WTC11 (cell line): ENCODE measurements around the gene TRPV6. TPM values are rescaled to one million over a fixed set of nuclear protein-coding genes. Genes with fewer than 3 reads are reported as not detected.

Experiments
- ATAC-seq: fragments of 200-7000 bp; cut with Tn5 transposase; 2 replicates; pipeline ENCODE4 v1.10.0; 2021; ENCODE audit warnings: mild to moderate bottlenecking, moderate library complexity
- CTCF ChIA-PET: fragments of 300-600 bp; sonication (Branson Sonifier 250); formaldehyde crosslinking; loops from one replicate; lab custom pipeline; 2021; ENCODE audit warnings: antibody characterized with exemption; lab: Charles Lee
- POLR2A ChIA-PET: fragments of 350-600 bp; sonication (Branson Sonifier 250); formaldehyde crosslinking; loops from one replicate; lab custom pipeline; 2021; ENCODE audit warnings: antibody characterized with exemption; lab: Charles Lee
- DNase-seq: peaks from one replicate; pipeline ENCODE4 v3.0.0; 2021; ENCODE audit warnings: low spot score
- H3K27ac Mint-ChIP-seq: 2 replicates; pipeline ENCODE4 v1.8.0; 2021; ENCODE audit warnings: mixed read lengths
- H3K27me3 Mint-ChIP-seq: 2 replicates; pipeline ENCODE4 v1.8.0; 2021; ENCODE audit warnings: low read depth, mild to moderate bottlenecking, moderate library complexity, mixed read lengths
- H3K36me3 Mint-ChIP-seq: 2 replicates; pipeline ENCODE4 v1.8.0; 2021; ENCODE audit warnings: mixed read lengths
- H3K4me1 Mint-ChIP-seq: 2 replicates; pipeline ENCODE4 v1.8.0; 2022; ENCODE audit warnings: mixed read lengths
- H3K4me3 Mint-ChIP-seq: 2 replicates; pipeline ENCODE4 v1.8.0; 2021; ENCODE audit warnings: mild to moderate bottlenecking, moderate library complexity, mixed read lengths
- H3K9me3 Mint-ChIP-seq: 2 replicates; pipeline ENCODE4 v1.8.0; 2021; ENCODE audit warnings: mixed read lengths
- ARID4B ChIP-seq: sonication (generic); formaldehyde crosslinking; IDR thresholded peaks from 2 replicates; pipeline ENCODE4 v1.8.0; 2023; ENCODE audit warnings: missing genetic modification reagents, mild to moderate bottlenecking, borderline replicate concordance
- CTCF ChIP-seq: fragments of 200-600 bp; IDR thresholded peaks from 2 replicates; pipeline ENCODE4 v1.8.0; 2022; ENCODE audit warnings: antibody characterized with exemption
- ELF4 ChIP-seq: sonication (generic); formaldehyde crosslinking; IDR thresholded peaks from 2 replicates; pipeline ENCODE4 v1.8.1; 2022; ENCODE audit warnings: low read depth, mild to moderate bottlenecking, moderate library complexity, missing genetic modification reagents
- GABPB1 ChIP-seq: sonication (generic); formaldehyde crosslinking; IDR thresholded peaks from 2 replicates; pipeline ENCODE4 v1.8.1; 2023; ENCODE audit warnings: mild to moderate bottlenecking, missing genetic modification reagents
- JAZF1 ChIP-seq: fragments of 250-450 bp; sonication (Bioruptor Pico); IDR thresholded peaks from 2 replicates; pipeline ENCODE4 v1.9.0; 2021; ENCODE audit warnings: moderate library complexity, mild to moderate bottlenecking, inconsistent platforms
- NFE2L1 ChIP-seq: sonication (generic); formaldehyde crosslinking; IDR thresholded peaks from 2 replicates; pipeline ENCODE4 v1.8.1; 2023; ENCODE audit warnings: missing genetic modification reagents
- OVOL2 ChIP-seq: fragments of 250-450 bp; sonication (Bioruptor Pico); IDR thresholded peaks from 2 replicates; pipeline ENCODE4 v1.9.0; 2021; ENCODE audit warnings: mild to moderate bottlenecking, borderline replicate concordance
- PRRX2 ChIP-seq: fragments of 250-450 bp; sonication (Bioruptor Pico); IDR thresholded peaks from 2 replicates; pipeline ENCODE4 v1.8.0; 2021; ENCODE audit warnings: mild to moderate bottlenecking
- TEAD4 ChIP-seq: sonication (generic); formaldehyde crosslinking; IDR thresholded peaks from 2 replicates; pipeline ENCODE4 v1.8.0; 2022; ENCODE audit warnings: mild to moderate bottlenecking, missing genetic modification reagents
- USF1 ChIP-seq: sonication (generic); formaldehyde crosslinking; IDR thresholded peaks from 2 replicates; pipeline ENCODE4 v1.8.0; 2022; ENCODE audit warnings: mild to moderate bottlenecking, missing genetic modification reagents
- ZNF219 ChIP-seq: sonication (generic); formaldehyde crosslinking; IDR thresholded peaks from 2 replicates; pipeline ENCODE4 v1.8.0; 2023; ENCODE audit warnings: missing genetic modification reagents, mild to moderate bottlenecking, borderline replicate concordance
- ZNF232 ChIP-seq: sonication (generic); formaldehyde crosslinking; IDR thresholded peaks from 2 replicates; pipeline ENCODE4 v1.8.0; 2022; ENCODE audit warnings: mild to moderate bottlenecking, missing genetic modification reagents
- ZNF263 ChIP-seq: sonication (generic); formaldehyde crosslinking; IDR thresholded peaks from 2 replicates; pipeline ENCODE4 v1.8.1; 2022; ENCODE audit warnings: low read depth, mild to moderate bottlenecking, moderate library complexity, missing genetic modification reagents
- ZNF396 ChIP-seq: fragments of 250-450 bp; sonication (Bioruptor Pico); IDR thresholded peaks from 2 replicates; pipeline ENCODE4 v1.8.0; 2021; ENCODE audit warnings: mild to moderate bottlenecking, moderate library complexity, borderline replicate concordance
- ZNF423 ChIP-seq: fragments of 250-450 bp; sonication (Bioruptor Pico); IDR thresholded peaks from 2 replicates; pipeline ENCODE4 v2.1.2; 2022; ENCODE audit warnings: mild to moderate bottlenecking, moderate library complexity
- ZNF671 ChIP-seq: fragments of 250-450 bp; sonication (Bioruptor Pico); IDR thresholded peaks from 2 replicates; pipeline ENCODE4 v1.8.0; 2021; ENCODE audit warnings: mild to moderate bottlenecking
- total RNA-seq: library from RNA; stranded (reverse); gene quantifications from 3 replicates; pipeline ENCODE4 v1.2.3, GENCODE V29; 2021
- TF ChIP-seq, protein P1 (sequence below): fragments of 250-450 bp; sonication (Bioruptor Pico); IDR thresholded peaks from 2 replicates; pipeline ENCODE4 v2.1.2; 2022; ENCODE audit warnings: mild to moderate bottlenecking, moderate library complexity
- TF ChIP-seq, protein P2 (sequence below): sonication (generic); formaldehyde crosslinking; IDR thresholded peaks from 2 replicates; pipeline ENCODE4 v1.8.1; 2022; ENCODE audit warnings: missing genetic modification reagents, borderline replicate concordance

TRPV6 gene
- total RNA-seq, 1 experiment from 2014 or later = 0.63 TPM

- DNase-seq (no peak), ATAC-seq (no peak)
- Mint-ChIP-seq H3K36me3 (no peaks in the 10 kb centered on the region), H3K4me3 (no peak overlapping the region), H3K4me1 (no peaks in the 10 kb centered on the region), H3K27ac (no peak overlapping the region), H3K9me3 (no peaks in the 10 kb centered on the region), H3K27me3 (peaks cover 3% of the 10 kb centered on the region; the same call in 1 of the 2 replicates)
- TF ChIP-seq ZNF671 (CRISPR knock-in tag) = no peak
- TF ChIP-seq ZNF423 (CRISPR knock-in tag) = no peak
- TF ChIP-seq, protein P1, sequence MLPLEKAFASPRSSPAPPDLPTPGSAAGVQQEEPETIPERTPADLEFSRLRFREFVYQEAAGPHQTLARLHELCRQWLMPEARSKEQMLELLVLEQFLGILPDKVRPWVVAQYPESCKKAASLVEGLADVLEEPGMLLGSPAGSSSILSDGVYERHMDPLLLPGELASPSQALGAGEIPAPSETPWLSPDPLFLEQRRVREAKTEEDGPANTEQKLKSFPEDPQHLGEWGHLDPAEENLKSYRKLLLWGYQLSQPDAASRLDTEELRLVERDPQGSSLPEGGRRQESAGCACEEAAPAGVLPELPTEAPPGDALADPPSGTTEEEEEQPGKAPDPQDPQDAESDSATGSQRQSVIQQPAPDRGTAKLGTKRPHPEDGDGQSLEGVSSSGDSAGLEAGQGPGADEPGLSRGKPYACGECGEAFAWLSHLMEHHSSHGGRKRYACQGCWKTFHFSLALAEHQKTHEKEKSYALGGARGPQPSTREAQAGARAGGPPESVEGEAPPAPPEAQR (CRISPR knock-in tag) = no peak
- no peak for TF ChIP-seq ZNF232 (CRISPR knock-in tag)
- TF ChIP-seq USF1 (CRISPR knock-in tag) = no peak
- TF ChIP-seq, protein P2, sequence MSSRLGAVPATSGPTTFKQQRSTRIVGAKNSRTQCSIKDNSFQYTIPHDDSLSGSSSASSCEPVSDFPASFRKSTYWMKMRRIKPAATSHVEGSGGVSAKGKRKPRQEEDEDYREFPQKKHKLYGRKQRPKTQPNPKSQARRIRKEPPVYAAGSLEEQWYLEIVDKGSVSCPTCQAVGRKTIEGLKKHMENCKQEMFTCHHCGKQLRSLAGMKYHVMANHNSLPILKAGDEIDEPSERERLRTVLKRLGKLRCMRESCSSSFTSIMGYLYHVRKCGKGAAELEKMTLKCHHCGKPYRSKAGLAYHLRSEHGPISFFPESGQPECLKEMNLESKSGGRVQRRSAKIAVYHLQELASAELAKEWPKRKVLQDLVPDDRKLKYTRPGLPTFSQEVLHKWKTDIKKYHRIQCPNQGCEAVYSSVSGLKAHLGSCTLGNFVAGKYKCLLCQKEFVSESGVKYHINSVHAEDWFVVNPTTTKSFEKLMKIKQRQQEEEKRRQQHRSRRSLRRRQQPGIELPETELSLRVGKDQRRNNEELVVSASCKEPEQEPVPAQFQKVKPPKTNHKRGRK (CRISPR knock-in tag) = no peak
- TF ChIP-seq ZNF263 (CRISPR knock-in tag) = no peak
- no peak for TF ChIP-seq CTCF
- no peak for TF ChIP-seq JAZF1 (CRISPR knock-in tag)
- no peak for TF ChIP-seq NFE2L1 (CRISPR knock-in tag)
- no peak for TF ChIP-seq TEAD4 (CRISPR knock-in tag)
- TF ChIP-seq ZNF396 = no peak
- TF ChIP-seq ELF4 (CRISPR knock-in tag) = no peak
- TF ChIP-seq ARID4B = no peak
- no peak for TF ChIP-seq PRRX2
- TF ChIP-seq GABPB1 = no peak
- TF ChIP-seq ZNF219 (CRISPR knock-in tag) = no peak
- TF ChIP-seq OVOL2 (CRISPR knock-in tag) = no peak
- POLR2A ChIA-PET = no interaction called here
- CTCF ChIA-PET = interaction anchor here (0.9 to 1.1 kb wide), 3 partner anchors 9 to 618 kb away, joined by 3 to 4 read pairs (median 3); no protein-coding TSS in a partner anchor
Observed at GRCh38 chr7:142918901-142919300, 33.4 kb upstream of the TRPV6 start.
